ACHN (cell line): Measurements from ENCODE around the gene MCCC1.
A peak's percentile ranks its signal among the peaks of the same experiment; 100 is the strongest.
"Not testable (repeated sequence)": the region's sequence is repeated elsewhere in the genome, so short reads cannot be mapped to it uniquely, and the experiment has no call there.

Source experiments
- DNase-seq: peaks from one replicate; pipeline ENCODE4 v3.0.0-alpha.2; 2015
- in situ Hi-C: cut with HindIII; loops from 2 replicates; pipeline ENCODE4 v1.10.0; 2017; ENCODE audit warnings: low sequenced_read_pairs, low pct_ligation_motif_present, low pct_unique_long_range_greater_than_20kb

Gene MCCC1

DNA sequence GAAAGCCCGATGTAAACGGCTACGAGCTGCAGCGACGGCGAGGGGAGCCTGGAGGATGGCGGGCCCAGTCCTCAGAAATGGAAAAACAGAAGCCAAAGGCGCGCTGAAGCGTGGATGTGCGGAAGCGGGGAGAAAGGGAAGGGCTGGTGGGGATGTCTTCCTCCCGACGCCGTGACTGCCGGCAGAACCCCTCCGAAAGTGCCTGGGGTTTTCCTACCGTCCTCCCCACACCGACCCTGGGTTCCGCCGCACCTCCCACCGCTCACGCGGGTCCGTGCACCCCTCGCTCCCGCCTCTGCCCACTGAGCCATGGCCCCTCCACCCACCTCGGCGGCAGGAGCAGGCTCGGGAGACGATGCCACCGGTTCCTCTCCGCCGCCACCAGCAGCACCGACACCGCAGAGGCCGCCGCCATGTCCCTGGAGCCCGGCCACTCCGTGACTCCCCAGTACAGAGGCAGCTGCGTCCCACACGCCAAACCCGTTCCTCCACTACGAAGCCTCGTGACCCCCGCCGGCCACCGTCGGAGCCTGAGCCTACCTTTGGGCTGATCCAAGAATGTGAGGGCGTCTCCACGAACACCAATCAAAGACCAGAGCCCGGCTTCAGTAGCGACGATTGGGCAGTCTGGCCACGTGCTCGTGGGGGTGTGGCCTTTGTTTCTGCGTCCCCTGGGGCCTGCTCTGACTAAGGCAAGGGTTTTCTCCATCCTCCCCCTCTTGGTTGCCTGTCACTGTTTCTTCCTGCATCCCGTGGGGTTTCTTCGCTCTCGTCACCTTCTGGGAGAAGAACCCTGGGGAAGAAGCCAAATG is at the start of gene MCCC1:
Gene MCCC1 (minus strand): TSS at position 471 of the 812 bp plus-strand sequence. CDS start 56 bp downstream, at position 415.
- in situ Hi-C loops, result no loop called here
- peak; percentile 97 for DNase-seq

DNA sequence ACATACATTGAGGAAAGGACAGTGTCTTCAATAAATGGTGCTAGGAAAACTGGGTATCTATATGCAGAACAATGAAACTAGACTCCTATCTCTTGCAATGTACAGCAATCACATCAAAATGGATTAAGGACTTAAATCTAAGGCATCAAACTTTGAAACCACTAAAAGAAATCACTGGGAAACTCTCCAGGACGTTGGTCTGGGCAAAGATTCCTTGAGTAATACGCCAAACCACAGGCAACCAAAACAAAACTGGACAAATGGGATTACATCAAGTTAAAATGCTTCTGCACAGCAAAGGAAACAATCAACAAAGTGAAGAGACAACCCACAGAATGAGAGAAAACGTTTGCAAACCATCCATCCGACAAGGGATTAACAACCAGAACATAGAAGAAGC is 48.8 kb upstream of the MCCC1 start:
- DNase-seq, result no peak
- in situ Hi-C loops, result no loop called here

DNA sequence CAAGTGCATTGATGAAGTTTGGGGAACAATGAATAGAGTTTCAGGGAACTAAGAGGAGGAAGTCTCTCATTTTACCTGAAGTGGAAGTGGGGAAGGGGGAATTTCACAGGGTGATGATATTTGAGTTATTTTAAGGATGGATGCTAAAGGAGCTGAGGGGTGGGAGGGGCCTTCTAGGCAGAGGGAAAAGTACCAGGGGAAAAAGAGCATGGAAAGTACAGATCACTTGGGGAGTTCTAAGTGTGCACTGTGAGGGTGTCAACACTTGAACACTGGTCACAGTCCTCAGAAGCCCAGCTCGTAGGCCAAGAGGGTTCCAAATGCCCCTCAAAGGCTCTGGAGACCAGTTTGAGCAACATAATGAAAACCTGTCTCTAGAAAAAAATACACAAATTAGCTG is 45.1 kb upstream of the MCCC1 start:
- in situ Hi-C loops, result no loop called here
- DNase-seq, result no peak

DNA sequence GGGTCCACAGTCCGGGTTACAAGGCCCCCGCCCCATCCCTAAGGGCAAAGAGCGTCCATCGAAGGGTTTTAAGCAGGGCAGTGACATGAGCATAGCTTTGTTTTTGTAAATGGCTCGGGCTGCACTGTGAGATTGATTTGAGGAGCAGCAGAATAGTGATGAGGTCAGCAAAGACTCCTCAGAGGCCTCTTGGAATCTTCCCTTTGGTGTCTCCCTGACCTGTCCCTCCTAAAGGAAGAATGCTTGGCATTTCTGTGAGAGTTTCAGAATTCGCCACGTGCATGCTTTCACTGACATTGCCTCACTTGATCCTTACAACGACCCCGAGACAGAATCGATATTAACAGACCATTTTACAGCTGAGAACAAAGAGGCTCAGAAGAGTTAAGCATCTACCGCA is 42.9 kb upstream of the MCCC1 start:
- in situ Hi-C loops, result no loop called here
- no peak for DNase-seq

DNA sequence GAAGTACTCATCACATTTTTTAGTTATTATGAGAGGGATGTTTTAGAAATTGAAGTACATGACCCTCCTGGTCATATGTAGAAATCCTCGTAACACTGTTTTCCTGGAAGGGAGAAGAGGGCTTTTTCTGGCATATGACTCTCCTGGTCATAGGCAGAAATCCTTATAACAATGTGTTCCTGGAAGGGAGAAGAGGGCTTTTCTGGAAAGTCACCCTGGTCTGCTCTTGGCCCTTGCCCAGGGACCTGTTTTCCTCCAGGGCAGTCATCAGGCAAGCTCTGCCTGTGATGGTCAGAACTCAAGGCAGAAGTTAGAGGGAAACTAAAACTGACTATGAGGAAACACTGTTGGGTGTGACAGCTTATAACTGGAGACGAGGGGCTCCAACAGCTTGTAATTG is 35.5 kb upstream of the MCCC1 start:
- in situ Hi-C loops, result no loop called here

DNA sequence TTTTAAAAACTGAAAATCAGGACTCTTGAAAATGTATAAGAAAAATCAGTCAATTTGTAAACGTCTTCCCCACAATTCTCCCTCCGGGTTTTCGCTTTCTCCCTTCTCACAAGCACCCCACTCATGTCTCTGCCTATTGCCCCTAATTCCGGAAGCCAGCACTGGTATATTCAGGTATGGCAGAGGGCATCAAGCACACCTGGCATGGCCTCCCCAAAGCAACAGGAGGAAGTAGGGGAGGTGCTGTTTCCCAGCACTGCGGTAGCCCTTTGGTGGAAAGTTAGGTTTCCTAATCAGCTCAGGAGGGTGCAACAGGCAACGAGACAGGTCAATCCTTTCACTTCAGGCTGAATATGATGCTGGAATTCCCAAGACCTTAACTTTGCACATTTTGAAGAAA is 33.1 kb upstream of the MCCC1 start:
- in situ Hi-C loops, result no loop called here
- no peak for DNase-seq

More for the DNA sequence above, 35.5 kb upstream of the MCCC1 start:
- no peak for DNase-seq

DNA sequence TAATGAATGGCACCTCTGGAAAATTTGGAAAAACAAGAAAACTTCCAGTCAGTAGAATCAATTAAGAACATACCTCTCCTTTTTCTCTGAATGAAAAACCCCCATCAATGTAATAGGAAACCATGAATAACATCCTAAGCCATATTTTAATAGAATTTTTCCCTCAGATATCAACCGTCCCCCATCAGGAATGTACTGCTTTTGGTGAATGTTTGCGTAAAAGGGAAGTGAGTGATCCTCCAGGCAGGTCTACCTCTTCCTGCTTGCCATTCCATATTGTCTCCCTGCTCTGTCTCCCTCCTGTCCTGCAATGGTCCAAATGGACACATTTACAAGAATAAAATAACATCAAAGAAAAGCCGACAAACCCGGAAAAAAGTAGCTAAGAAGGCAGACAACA is 32.4 kb upstream of the MCCC1 start:
- no peak for DNase-seq

DNA sequence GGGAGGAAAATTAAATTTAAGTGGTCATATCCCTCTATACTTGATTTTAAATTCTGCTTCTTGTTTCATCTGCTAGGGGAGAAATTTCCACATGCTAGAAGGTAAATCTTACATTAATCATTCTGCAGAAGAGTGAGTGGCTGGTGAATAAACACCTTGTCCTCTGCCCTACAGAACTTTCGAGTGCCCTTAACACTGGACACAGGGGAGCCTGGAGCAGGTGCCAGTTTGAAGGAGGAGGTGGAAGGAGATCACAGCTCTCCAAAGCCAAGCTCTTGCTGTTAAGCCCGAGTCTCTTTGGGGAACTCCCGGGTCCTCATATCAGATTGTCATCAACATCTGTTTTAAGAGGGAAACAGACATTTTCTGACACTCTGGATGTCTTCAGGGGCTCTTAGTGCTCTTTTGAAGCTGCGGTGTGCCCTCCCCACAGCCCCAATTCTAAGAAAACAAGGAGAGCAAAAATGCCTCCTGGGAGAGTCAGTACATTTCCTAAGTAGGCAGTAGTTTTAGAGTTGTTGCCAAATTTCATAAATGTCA is 32.0 kb upstream of the MCCC1 start:
- DNase-seq, result no peak
- in situ Hi-C loops, result no loop called here

More for the DNA sequence above, 32.4 kb upstream of the MCCC1 start:
- in situ Hi-C loops, result no loop called here

DNA sequence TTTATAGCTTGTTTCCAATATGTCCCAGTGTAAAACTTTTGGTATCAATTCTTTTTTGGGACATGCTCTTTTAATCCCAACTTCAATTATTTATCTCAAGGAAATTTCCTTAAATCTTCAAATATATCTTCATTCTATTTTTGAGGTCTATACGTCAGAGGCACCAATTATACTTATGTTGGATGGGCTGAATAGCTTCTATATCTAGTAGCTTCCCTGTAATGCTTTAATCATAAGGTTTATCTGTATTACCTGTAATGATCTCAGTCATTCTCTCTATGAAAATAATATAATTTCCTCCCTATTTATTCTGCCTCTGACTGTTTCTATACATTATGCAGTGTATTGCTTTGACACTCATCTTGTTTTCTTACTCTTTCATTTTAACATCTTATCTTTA is 29.9 kb upstream of the MCCC1 start:
- in situ Hi-C loops, result no loop called here
- no peak for DNase-seq

DNA sequence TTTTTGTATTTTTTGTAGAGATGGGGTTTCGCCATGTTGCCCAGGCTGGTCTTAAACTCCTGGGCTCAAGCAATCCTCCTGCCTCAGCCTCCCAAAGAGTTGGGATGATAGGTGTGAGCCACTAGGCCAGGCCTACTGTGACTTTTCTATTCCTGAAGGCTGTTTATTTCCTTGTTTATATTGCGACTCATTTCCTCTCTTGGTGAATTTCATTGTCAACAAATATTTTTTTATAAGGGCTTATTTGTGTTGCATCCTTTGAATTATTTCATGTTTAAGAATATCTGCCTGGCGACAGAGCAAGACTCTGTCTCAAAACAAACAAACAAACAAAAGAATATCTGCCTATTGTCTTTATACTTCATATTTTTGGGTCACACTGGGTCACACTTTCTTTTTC is 29.4 kb upstream of the MCCC1 start:
- in situ Hi-C loops, result no loop called here

DNA sequence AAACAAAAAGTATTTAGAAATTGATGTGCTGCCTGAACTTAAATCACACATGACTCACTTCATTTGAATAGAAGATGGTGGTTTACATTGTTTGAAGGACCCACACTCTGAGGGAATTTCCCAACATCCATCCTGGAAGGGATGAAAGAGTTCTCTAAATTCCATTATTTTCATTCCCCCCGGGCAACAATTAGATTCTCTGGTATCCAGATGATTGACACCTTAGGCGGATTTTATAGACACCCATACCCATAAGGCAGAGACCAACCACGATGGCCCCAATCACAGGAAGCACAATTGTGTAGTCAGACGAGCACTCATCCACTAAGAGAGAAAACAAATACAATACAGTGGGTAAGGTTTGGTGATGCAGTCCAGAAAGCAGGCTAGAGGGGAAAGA is 24.6 kb upstream of the MCCC1 start:
- no peak for DNase-seq
- in situ Hi-C loops, result no loop called here

More for the DNA sequence above, 29.4 kb upstream of the MCCC1 start:
- no peak for DNase-seq

DNA sequence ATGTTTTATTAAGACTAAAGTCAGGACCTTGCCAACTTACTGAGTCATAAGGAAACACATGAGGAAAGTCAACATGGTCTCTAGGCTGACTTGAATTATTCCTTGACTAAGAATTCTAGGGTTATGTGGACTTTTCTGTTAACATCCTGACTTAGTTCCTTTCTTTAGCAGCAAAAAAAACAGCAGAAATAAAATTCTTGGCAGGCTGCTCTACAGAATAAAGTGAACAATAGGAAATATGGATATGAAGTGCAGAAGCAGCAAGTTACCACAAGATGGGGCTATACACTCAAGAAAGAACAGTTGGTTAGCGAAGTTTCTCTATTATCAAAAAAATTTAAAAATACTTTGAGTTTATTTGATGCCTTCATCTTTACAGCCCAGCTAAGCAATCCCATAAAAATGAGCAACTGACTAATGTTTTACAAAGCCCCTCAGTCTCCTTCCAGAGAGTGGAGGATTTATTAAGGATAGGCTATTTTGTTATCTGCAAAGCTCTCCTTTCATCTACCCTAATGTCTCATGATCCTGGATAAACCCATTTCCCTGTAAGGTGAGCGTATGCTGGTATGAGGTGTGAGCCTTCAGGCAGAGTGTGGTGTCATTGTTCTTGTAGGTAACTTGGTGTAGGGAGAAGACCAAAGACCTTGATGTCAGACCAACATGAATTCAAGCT is 23.1 kb upstream of the MCCC1 start:
- in situ Hi-C loops, result no loop called here
- DNase-seq, result peak; percentile 48

DNA sequence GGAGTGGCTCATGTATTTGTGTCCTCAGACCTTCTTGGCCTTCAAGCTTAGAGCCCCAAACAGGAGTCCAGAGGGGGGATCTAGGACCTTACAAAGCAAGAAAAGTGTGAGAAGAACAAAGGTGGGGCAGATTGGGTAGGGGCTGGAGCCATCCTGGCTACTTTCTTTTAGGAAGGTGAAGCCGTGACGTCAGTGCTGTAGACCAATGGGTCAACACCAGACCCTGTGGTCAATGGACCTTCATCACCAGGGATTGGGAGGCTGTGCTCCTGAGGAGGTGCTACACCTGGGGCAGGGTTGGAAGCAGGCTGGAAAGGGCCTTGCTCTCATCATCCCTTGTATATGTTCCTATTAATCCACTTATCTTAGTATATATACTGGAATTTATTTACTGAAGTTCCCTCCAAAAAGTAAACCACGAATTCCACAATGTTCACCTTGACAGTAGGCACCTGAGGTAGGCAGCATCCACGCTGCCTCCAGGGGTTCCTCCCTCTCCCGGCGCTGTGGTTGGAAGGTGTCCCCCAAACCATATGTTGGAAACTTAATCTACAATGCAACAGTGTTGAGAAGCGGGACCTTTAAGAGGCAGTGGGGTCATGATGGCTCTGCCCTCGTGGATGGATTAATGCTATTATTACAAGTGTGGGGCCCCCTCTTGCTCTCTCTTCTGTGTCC is 21.4 kb upstream of the MCCC1 start:
- DNase-seq, result no peak
- in situ Hi-C loops, result no loop called here

DNA sequence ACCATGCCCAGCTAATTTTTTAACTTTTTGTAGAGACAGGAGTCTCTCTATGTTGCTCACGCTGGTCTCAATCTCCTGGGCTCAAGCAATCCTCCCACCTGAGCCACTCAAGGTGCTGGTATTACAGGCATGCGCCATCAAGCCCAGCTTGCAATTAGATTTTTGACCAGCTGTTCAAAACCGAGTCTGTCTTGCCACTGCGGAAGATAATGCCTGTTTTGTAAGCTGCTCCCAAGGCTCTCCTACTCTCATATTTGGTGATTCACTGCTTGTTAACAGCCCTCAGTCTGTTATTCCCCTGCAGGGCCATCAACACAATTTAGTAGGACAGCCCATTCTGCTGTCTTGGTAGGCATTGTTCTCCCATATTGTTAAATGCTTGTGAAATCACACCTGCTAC is 17.8 kb upstream of the MCCC1 start:
- DNase-seq, result no peak
- in situ Hi-C loops, result no loop called here

DNA sequence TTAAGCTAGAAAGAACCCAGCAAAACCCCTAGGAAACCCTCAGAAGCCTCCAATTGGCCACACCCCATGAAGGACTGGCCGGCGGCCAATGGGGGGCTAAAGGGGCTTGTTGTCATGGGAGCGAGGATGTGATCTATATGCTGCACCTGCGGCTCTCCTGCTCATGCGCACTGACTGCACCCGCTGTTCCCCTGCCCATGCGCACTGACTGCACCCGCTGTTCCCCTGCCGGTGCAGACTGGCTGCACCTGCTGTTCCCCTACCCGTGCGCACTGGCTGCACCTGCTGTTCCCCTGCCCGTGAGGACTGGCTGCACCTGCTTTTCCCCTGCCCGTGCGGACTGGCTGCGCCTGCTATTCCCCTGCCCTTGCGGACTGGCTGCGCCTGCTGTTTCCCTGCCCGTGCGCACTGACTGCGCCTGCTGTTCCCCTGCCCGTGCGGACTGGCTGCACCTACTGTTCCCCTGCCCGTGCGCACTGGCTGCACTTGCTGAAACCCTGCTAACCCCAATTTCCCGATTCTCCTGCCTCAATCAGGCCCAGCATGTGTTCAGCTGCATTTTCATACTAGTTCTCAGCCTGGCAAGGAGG is 16.8 kb upstream of the MCCC1 start:
- in situ Hi-C loops, result no loop called here
- peak; percentile 44 for DNase-seq

DNA sequence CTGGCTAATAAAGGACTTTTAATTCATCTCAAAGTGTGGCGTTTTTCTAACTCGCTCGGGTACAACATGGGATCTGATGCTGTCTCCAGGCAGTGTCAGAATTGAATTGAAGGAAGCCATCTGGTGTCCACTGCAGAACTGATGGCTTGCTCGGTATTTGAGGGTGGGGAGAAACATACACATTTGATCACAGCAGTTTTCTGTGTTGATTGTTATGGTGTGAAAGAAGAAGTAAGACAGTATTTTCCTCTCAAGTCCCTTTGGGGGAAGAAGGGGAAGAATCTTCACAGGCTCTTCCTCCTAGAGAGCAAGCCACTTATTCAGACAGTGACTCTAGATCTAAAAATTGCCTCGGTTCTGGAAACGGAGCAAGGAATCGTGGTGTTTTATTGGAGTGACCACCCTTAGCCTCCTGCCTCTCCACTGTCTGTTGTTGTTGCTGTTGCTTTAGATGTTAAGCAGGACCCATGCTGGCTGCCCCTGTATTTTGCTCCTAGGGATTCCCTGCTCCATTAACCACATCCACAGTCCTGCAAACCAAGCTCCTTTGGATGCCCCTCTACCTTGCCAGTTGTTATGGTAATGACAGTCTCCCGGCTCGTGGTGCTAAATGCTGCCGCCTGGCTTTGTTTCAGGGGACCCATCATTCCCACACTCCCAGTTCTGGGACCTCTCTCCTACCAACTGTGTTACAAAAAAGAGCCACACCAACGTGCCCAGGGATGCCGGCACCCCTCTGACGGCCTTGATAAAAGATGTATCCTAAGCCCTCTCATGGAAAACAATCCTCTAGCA is 15.3 kb upstream of the MCCC1 start:
- no peak for DNase-seq
- in situ Hi-C loops, result no loop called here

DNA sequence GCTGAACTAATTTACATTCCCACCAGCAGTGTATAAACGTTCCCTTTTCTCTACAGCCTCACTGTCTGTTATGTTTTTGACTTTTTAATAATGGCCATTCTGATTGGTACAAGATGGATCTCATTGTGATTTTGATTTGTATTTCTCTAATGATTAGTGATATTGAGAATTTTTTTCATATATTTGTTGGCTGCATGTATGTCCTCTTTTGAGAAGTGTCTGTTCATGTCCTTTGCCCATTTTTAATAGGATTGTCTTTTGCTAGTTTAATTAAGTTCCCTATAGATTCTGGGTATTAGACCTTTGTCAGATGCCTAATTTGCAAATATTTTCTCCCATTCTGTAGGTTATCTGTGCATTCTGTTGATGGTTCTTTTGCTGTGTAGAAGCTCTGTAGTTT is 10.6 kb upstream of the MCCC1 start:
- in situ Hi-C loops, result not testable (repeated sequence)

DNA sequence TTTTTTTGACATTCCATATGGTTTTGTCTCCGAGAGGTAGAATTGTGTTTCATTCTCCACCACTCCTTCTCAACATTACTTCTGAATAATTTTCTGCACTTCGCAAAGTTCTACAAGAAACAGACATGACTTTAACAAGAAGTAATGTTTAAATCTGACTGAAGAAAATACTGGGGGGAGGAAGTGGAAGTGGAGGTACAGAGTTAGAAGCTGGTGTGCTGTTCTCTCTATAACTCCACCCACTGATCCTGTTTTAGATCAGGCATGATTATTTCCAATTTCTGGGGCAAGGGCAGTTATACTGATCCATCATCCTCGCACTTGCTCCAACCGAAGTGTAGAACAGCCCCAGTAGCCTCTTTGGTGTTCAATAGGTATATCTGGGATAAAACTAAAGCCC is 9.2 kb upstream of the MCCC1 start:
- no peak for DNase-seq
- in situ Hi-C loops, result no loop called here

More for the DNA sequence above, 10.6 kb upstream of the MCCC1 start:
- not testable (repeated sequence) for DNase-seq
